ENCODE data around the gene C14orf119. TPM values are rescaled to one million over a fixed set of nuclear protein-coding genes. Genes with fewer than 3 reads are reported as not detected.

Gene C14orf119
- total RNA-seq, 2 experiments from 2014 or later = 49.2 to 51.1 TPM

GRCh38 chr14:23051141-23052057 lies 43.9 kb upstream of the C14orf119 start:
- H3K9me3 Mint-ChIP-seq = no peaks in the 10 kb centered on the region
- no peak overlapping the region for H3K27ac Mint-ChIP-seq
- CTCF ChIA-PET = interaction anchor here (0.9 to 16.5 kb wide), 6 partner anchors 11 to 116 kb away, joined by 3 to 518 read pairs (median 103); partner anchors contain the start of gene AJUBA
- H3K27me3 Mint-ChIP-seq = peaks cover 5% of the 10 kb centered on the region
- ATAC-seq = no peak
- H3K4me1 Mint-ChIP-seq (ENCODE audit: low read depth) = peaks cover 7% of the 10 kb centered on the region
- no peak for DNase-seq
- no peak overlapping the region for H3K4me3 Mint-ChIP-seq
- intact Hi-C loops (cut with micrococcal nuclease) = no loop called here
- no peak for TF ChIP-seq CTCF (IDR thresholded peaks at IDR 0.05)
- H3K36me3 Mint-ChIP-seq (ENCODE audit: low read depth) = no peaks in the 10 kb centered on the region
- POLR2A ChIA-PET = interaction anchor here (1.5 kb wide), 1 partner anchor 76 kb away, joined by 3 read pairs; no protein-coding TSS in a partner anchor

DNA sequence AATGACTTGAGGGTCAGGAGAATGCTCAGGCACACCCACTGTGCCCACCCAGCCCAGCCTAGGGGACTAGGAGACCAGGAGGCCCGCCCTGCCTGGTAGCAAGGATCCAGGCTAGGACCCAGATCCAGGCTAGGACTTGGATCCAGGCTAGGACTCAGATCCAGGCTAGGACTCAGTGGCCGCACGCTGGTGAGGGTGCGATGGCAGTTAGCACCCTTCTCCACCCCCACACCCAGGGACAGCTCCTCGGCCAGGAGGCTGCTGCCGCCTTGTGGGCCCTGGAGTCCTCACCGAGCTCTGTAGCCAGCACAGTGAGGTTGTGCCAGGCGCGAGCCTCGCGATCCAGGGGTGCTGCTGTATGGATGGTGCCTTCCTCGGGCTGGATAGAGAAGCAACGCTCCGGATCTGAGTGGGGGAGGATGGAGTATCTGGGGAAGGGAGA lies 43.1 kb upstream of the C14orf119 start:
- ChIA-PET POLR2A (interaction anchor here (1.5 kb wide), 1 partner anchor 77 kb away, joined by 3 read pairs; no protein-coding TSS in a partner anchor), CTCF (interaction anchor here (0.9 to 16.5 kb wide), 6 partner anchors 10 to 117 kb away, joined by 3 to 518 read pairs (median 103); partner anchors contain the start of gene AJUBA)
- DNase-seq (no peak), ATAC-seq (no peak)
- Mint-ChIP-seq H3K4me1 (ENCODE audit: low read depth) (peaks cover 14% of the 10 kb centered on the region), H3K4me3 (no peak overlapping the region), H3K27ac (no peak overlapping the region), H3K9me3 (no peaks in the 10 kb centered on the region), H3K27me3 (peaks cover 9% of the 10 kb centered on the region), H3K36me3 (ENCODE audit: low read depth) (no peaks in the 10 kb centered on the region)
- no peak for TF ChIP-seq CTCF (IDR thresholded peaks at IDR 0.05)
- intact Hi-C loops (cut with micrococcal nuclease) = no loop called here

DNA sequence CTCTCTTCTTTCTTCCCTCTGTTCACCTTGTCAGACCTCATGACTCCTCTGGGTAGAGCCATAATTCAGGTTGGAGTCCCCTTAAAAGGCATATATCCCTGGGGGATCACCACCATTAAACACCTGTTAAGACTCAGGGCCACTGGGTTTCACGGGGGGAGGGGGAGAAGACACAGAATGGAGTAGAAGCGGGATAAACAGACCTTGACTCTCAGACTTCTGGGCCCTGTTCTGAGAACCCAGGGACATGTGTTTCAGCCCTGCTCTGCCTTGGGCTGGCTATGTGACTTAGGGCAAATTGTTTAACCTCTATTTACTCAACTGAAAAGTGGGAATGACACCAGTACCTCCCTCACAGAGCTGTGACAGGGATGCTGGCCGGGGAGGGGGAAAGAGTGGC lies 42.6 kb upstream of the C14orf119 start:
- Mint-ChIP-seq H3K36me3 (ENCODE audit: low read depth) (no peaks in the 10 kb centered on the region), H3K27ac (no peak overlapping the region), H3K27me3 (peaks cover 7% of the 10 kb centered on the region), H3K9me3 (no peaks in the 10 kb centered on the region), H3K4me3 (no peak overlapping the region), H3K4me1 (ENCODE audit: low read depth) (peaks cover 14% of the 10 kb centered on the region)
- CTCF ChIA-PET = interaction anchor here (0.9 to 16.5 kb wide), 8 partner anchors 10 to 118 kb away, joined by 3 to 518 read pairs (median 65); partner anchors contain the start of gene AJUBA
- POLR2A ChIA-PET = interaction anchor here (1.5 kb wide), 1 partner anchor 78 kb away, joined by 3 read pairs; no protein-coding TSS in a partner anchor
- TF ChIP-seq CTCF (IDR thresholded peaks at IDR 0.05) = no peak
- DNase-seq = no peak
- intact Hi-C loops (cut with micrococcal nuclease) = no loop called here
- no peak for ATAC-seq

- intact Hi-C loops (cut with micrococcal nuclease) = no loop called here
- ChIA-PET CTCF (interaction anchor here (1.1 to 16.5 kb wide), 7 partner anchors 13 to 80 kb away, joined by 3 to 518 read pairs (median 125); partner anchors contain the start of gene AJUBA), POLR2A (interaction anchor here (1.3 kb wide), 1 partner anchor 46 kb away, joined by 4 read pairs; no protein-coding TSS in a partner anchor)
- H3K27me3 Mint-ChIP-seq = peaks cover 7% of the 10 kb centered on the region
- ATAC-seq (no peak), DNase-seq (no peak)
- H3K4me3 Mint-ChIP-seq = no peak overlapping the region
- H3K9me3 Mint-ChIP-seq = no peaks in the 10 kb centered on the region
- peaks cover 5% of the 10 kb centered on the region for H3K36me3 Mint-ChIP-seq (ENCODE audit: low read depth)
- no peak for TF ChIP-seq CTCF (IDR thresholded peaks at IDR 0.05)
- H3K4me1 Mint-ChIP-seq (ENCODE audit: low read depth) = peaks cover 19% of the 10 kb centered on the region
- no peak overlapping the region for H3K27ac Mint-ChIP-seq
These were observed 41.9 kb upstream of the C14orf119 start for GRCh38 chr14:23053426-23053825.

Data from activated CD8-positive, alpha-beta T cell treated with anti-CD3 and anti-CD28 coated beads for 36 hours (primary cell).